ENCODE measurements around the gene SLC44A3. TPM values are rescaled to one million over a fixed set of nuclear protein-coding genes. Genes with fewer than 3 reads are reported as not detected.

Gene SLC44A3
- polyA plus RNA-seq, 1 of the 3 experiments (the other 2 are of a cell fraction): 2.6 TPM

- Histone ChIP-seq H3K4me2 (no peak overlapping the region), H2AFZ (ENCODE audit: low read depth) (no peak overlapping the region), H3K27ac (ENCODE audit: low read depth in 2 of 2, low read length in 1 of 2) (no peak overlapping the region), H3K79me2 (ENCODE audit: insufficient read depth) (no peaks in the 10 kb centered on the region), H3K27me3 (ENCODE audit: insufficient read depth) (no peaks in the 10 kb centered on the region), H3K9me2 (no peaks in the 10 kb centered on the region), H3F3A (replicated peaks; ENCODE audit: insufficient read depth) (peaks cover 12% of the 10 kb centered on the region), H4K20me1 (ENCODE audit: insufficient read depth) (no peaks in the 10 kb centered on the region), H3K36me3 (replicated peaks in 1 of 2; ENCODE audit: control insufficient read depth in 1 of 2, insufficient read depth in 2 of 2, low read length in 1 of 2) (peaks cover 0 to 3% of the 10 kb centered on the region in 2 experiments), H3K4me1 (ENCODE audit: control insufficient read depth in 1 of 2, insufficient read depth in 2 of 2, low read depth in 1 of 2, low read length in 1 of 2) (peaks cover 0 to 26% of the 10 kb centered on the region in 2 experiments; a peak in 2 of 4 replicates), H3K9me3 (no peaks in the 10 kb centered on the region), H3K9ac (no peak overlapping the region), H3K4me3 (ENCODE audit: low read depth in 2 of 2, low read length in 1 of 2) (no peak overlapping the region)
- 89% methylated on average over 3 of the region's 3 CpGs for WGBS (ENCODE audit: low lambda C conversion rate)
- DNase-seq: no peak
- POLR2A ChIA-PET: no interaction called here
- CTCF ChIA-PET: interaction anchor here (0.9 to 3.8 kb wide), 4 partner anchors 31 to 299 kb away, joined by 4 to 19 read pairs (median 14); no protein-coding TSS in a partner anchor
- TF ChIP-seq MEF2A (IDR thresholded peaks at IDR 0.05; ENCODE audit: borderline replicate concordance, low read depth) (no peak), FOXM1 (IDR thresholded peaks at IDR 0.05; ENCODE audit: low read depth) (no peak), JUND (IDR thresholded peaks at IDR 0.05) (no peak), IRF3 (IDR thresholded peaks at IDR 0.05; ENCODE audit: low read depth, low read length) (no peak), RFX5 (IDR thresholded peaks at IDR 0.05; ENCODE audit: low read length) (no peak), YY1 (IDR thresholded peaks at IDR 0.05; ENCODE audit: low read depth) (no peak), FOSL2 (IDR thresholded peaks at IDR 0.05; ENCODE audit: borderline replicate concordance, low read depth) (no peak), MXI1 (IDR thresholded peaks at IDR 0.05; ENCODE audit: low read depth, low read length) (no peak)
- TF ChIP-seq, protein P1, sequence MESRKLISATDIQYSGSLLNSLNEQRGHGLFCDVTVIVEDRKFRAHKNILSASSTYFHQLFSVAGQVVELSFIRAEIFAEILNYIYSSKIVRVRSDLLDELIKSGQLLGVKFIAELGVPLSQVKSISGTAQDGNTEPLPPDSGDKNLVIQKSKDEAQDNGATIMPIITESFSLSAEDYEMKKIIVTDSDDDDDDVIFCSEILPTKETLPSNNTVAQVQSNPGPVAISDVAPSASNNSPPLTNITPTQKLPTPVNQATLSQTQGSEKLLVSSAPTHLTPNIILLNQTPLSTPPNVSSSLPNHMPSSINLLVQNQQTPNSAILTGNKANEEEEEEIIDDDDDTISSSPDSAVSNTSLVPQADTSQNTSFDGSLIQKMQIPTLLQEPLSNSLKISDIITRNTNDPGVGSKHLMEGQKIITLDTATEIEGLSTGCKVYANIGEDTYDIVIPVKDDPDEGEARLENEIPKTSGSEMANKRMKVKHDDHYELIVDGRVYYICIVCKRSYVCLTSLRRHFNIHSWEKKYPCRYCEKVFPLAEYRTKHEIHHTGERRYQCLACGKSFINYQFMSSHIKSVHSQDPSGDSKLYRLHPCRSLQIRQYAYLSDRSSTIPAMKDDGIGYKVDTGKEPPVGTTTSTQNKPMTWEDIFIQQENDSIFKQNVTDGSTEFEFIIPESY (IDR thresholded peaks at IDR 0.05; ENCODE audit: borderline replicate concordance, low read depth): no peak
Observed at GRCh38 chr1:94823116-94823515, 3.0 kb downstream of the SLC44A3 start.

DNA sequence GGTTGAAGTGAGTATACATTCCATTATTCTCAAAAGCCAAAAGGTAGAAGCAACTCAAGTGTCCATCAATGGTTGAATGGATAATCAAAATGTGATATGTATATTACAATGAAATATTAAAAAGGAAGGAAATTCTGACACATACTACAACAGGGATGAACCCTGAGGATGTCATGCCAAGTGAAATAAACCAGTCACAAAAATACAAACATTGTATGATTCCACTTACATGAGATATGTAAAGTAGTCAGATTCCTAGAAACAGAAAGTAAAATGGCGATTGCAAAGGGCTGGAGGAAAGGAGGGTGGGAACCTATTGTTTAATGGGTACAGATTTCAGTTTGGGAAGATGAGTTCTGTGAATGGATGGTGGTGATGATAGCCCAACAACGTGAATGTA, 5.8 kb downstream of the SLC44A3 start:
- Histone ChIP-seq H3K4me1 (ENCODE audit: control insufficient read depth in 1 of 2, insufficient read depth in 2 of 2, low read depth in 1 of 2, low read length in 1 of 2) (peaks cover 0 to 15% of the 10 kb centered on the region in 2 experiments; a peak in 2 of 4 replicates), H3K9me3 (no peaks in the 10 kb centered on the region), H3K9ac (no peak overlapping the region), H3K79me2 (ENCODE audit: insufficient read depth) (no peaks in the 10 kb centered on the region), H3F3A (replicated peaks; ENCODE audit: insufficient read depth) (no peaks in the 10 kb centered on the region), H3K4me3 (ENCODE audit: low read depth in 2 of 2, low read length in 1 of 2) (no peak overlapping the region), H3K9me2 (no peaks in the 10 kb centered on the region), H3K4me2 (no peak overlapping the region), H4K20me1 (ENCODE audit: insufficient read depth) (no peaks in the 10 kb centered on the region), H2AFZ (ENCODE audit: low read depth) (no peak overlapping the region), H3K27ac (ENCODE audit: low read depth in 2 of 2, low read length in 1 of 2) (no peak overlapping the region), H3K27me3 (ENCODE audit: insufficient read depth) (no peaks in the 10 kb centered on the region), H3K36me3 (replicated peaks in 1 of 2; ENCODE audit: control insufficient read depth in 1 of 2, insufficient read depth in 2 of 2, low read length in 1 of 2) (peaks cover 0 to 8% of the 10 kb centered on the region in 2 experiments)
- 84% methylated on average over 2 of the region's 2 CpGs for WGBS (ENCODE audit: low lambda C conversion rate)
- no peak for TF ChIP-seq RCOR1 (IDR thresholded peaks at IDR 0.05; ENCODE audit: low read length)
- POLR2A ChIA-PET: no interaction called here
- CTCF ChIA-PET: interaction anchor here (1.0 to 2.3 kb wide), 3 partner anchors 19 to 223 kb away, joined by 4 to 11 read pairs (median 4); no protein-coding TSS in a partner anchor
- DNase-seq: no peak

All from SK-N-SH (cell line).